GM23248 (cell line): ENCODE results near the gene FOXL2. TPM values are rescaled to one million over a fixed set of nuclear protein-coding genes. Genes with fewer than 3 reads are reported as not detected.

Experiments
- DNase-seq: peaks from one replicate; pipeline ENCODE4 v3.0.0-alpha.2; 2015
- H2AFZ ChIP-seq: fragments of 200-600 bp; sonication (generic); 2 replicates; pipeline ENCODE4 v1.6.1; 2016; ENCODE audit warnings: antibody characterized with exemption
- H3F3A ChIP-seq: fragments of 200-600 bp; sonication (generic); 2 replicates; pipeline ENCODE4 v1.6.1; 2016; ENCODE audit warnings: mild to moderate bottlenecking, antibody characterized with exemption, mixed run types; ENCODE audit not compliant: insufficient read depth
- H3K27ac ChIP-seq: fragments of 200-600 bp; sonication (generic); 2 replicates; pipeline ENCODE4 v1.5.1; 2016; ENCODE audit warnings: mild to moderate bottlenecking
- H3K27me3 ChIP-seq: fragments of 200-600 bp; sonication (generic); replicated peaks from 2 replicates; pipeline ENCODE4 v1.6.1; 2016; ENCODE audit warnings: mild to moderate bottlenecking; ENCODE audit not compliant: insufficient read depth
- H3K36me3 ChIP-seq: fragments of 200-600 bp; sonication (generic); 2 replicates; pipeline ENCODE4 v1.6.1; 2016; ENCODE audit warnings: low read depth, mild to moderate bottlenecking
- H3K4me1 ChIP-seq: fragments of 200-600 bp; sonication (generic); 2 replicates; pipeline ENCODE4 v1.6.1; 2016; ENCODE audit warnings: mild to moderate bottlenecking; ENCODE audit not compliant: insufficient read depth
- H3K4me2 ChIP-seq: fragments of 200-600 bp; sonication (generic); one replicate; pipeline ENCODE4 v1.6.1; 2016; ENCODE audit warnings: mild to moderate bottlenecking; ENCODE audit not compliant: unreplicated experiment
- H3K4me3 ChIP-seq: fragments of 200-600 bp; sonication (generic); 2 replicates; pipeline ENCODE4 v1.5.1; 2016; ENCODE audit warnings: mild to moderate bottlenecking
- H3K79me2 ChIP-seq: fragments of 200-600 bp; sonication (generic); 2 replicates; pipeline ENCODE4 v1.6.1; 2016; ENCODE audit warnings: mild to moderate bottlenecking; ENCODE audit not compliant: insufficient read depth
- H3K9ac ChIP-seq: fragments of 200-600 bp; sonication (generic); 2 replicates; pipeline ENCODE4 v1.6.1; 2016; ENCODE audit warnings: mild to moderate bottlenecking
- H3K9me2 ChIP-seq: fragments of 200-600 bp; sonication (generic); 2 replicates; pipeline ENCODE4 v1.6.1; 2016; ENCODE audit warnings: mixed run types, mild to moderate bottlenecking, moderate library complexity; ENCODE audit not compliant: insufficient read depth
- H3K9me3 ChIP-seq: fragments of 200-600 bp; sonication (generic); one replicate; pipeline ENCODE4 v1.6.1; 2017; ENCODE audit warnings: low read depth
- H4K20me1 ChIP-seq: fragments of 200-600 bp; sonication (generic); 2 replicates; pipeline ENCODE4 v1.6.0; 2016; ENCODE audit not compliant: insufficient read depth
- EZH2 ChIP-seq: fragments of 200-600 bp; sonication (generic); IDR thresholded peaks from 2 replicates; pipeline ENCODE4 v1.6.1; 2018; ENCODE audit warnings: antibody characterized with exemption, mild to moderate bottlenecking; ENCODE audit not compliant: insufficient read depth, poor library complexity, severe bottlenecking
- EZH2phosphoT487 ChIP-seq: fragments of 200-600 bp; sonication (generic); IDR thresholded peaks from 2 replicates; pipeline ENCODE4 v1.6.1; 2018; ENCODE audit warnings: antibody characterized with exemption, moderate library complexity, mild to moderate bottlenecking, low read depth; ENCODE audit not compliant: insufficient read depth
- WGBS, 2 experiments: methylation state at CpG; one replicate each; pipeline ENCODE4 v1.1.6; 2015 to 2017; ENCODE audit warnings: low lambda C conversion rate in 2 of 2, low coverage in 1 of 2; ENCODE audit errors: missing lambda C conversion rate in 2 of 2; 5-methylcytosine and 5-hydroxymethylcytosine counted together
- in situ Hi-C: fragments of 300-500 bp; cut with MboI; formaldehyde crosslinking; loops from 2 replicates; pipeline ENCODE4 v1.15.0; 2020
- polyA plus RNA-seq: library from polyadenylated mRNA; unstranded; fragments of >200 nt; fragmentation: Nextera tagmentation; extraction: Ambion mirVana; gene quantifications from 2 replicates; pipeline ENCODE4 v1.2.1, GENCODE V29; 2016
- total RNA-seq: library from RNA; depleted of rRNA; stranded (reverse); fragments of >200 nt; shearing (Covaris generic); gene quantifications from 2 replicates; pipeline ENCODE4 v1.2.3, GENCODE V29; 2014

Gene FOXL2
- total and polyA plus RNA-seq, 2 experiments from 2014 or later: 0.71 to 3.6 TPM

- H3F3A ChIP-seq: no peaks in the 10 kb centered on the region
- peak overlapping the region; percentile 100 for H3K4me2 ChIP-seq
- H3K9me3 ChIP-seq: no peaks in the 10 kb centered on the region
- H4K20me1 ChIP-seq: no peaks in the 10 kb centered on the region
- H3K4me1 ChIP-seq: 0 out of 2 replicates have a peak, but pooled peaks cover 8% of the 10 kb centered on the region
- no peak overlapping the region for H3K27ac ChIP-seq
- H3K36me3 ChIP-seq: no peaks in the 10 kb centered on the region
- no peak overlapping the region for H3K9ac ChIP-seq
- DNase-seq: peak; percentile 37
- 15 to 18% methylated on average over 44 to 45 of the region's 45 CpGs for WGBS, 2 experiments
- TF ChIP-seq EZH2phosphoT487 (0 out of 2 replicates have a peak, but pooled peaks have one; percentile 15), EZH2 (peak; percentile 14)
- peak overlapping the region; percentile 72 for H2AFZ ChIP-seq
- peaks cover 35% of the 10 kb centered on the region for H3K27me3 ChIP-seq
- peak overlapping the region; percentile 71 for H3K4me3 ChIP-seq
- no peaks in the 10 kb centered on the region for H3K79me2 ChIP-seq
- H3K9me2 ChIP-seq: no peaks in the 10 kb centered on the region
- in situ Hi-C loops: loop anchor here (10.0 kb wide), 1 partner anchor 398 kb away; no protein-coding TSS in a partner anchor
Observed at GRCh38 chr3:138936741-138937689, 9.9 kb downstream of the FOXL2 start.

DNA sequence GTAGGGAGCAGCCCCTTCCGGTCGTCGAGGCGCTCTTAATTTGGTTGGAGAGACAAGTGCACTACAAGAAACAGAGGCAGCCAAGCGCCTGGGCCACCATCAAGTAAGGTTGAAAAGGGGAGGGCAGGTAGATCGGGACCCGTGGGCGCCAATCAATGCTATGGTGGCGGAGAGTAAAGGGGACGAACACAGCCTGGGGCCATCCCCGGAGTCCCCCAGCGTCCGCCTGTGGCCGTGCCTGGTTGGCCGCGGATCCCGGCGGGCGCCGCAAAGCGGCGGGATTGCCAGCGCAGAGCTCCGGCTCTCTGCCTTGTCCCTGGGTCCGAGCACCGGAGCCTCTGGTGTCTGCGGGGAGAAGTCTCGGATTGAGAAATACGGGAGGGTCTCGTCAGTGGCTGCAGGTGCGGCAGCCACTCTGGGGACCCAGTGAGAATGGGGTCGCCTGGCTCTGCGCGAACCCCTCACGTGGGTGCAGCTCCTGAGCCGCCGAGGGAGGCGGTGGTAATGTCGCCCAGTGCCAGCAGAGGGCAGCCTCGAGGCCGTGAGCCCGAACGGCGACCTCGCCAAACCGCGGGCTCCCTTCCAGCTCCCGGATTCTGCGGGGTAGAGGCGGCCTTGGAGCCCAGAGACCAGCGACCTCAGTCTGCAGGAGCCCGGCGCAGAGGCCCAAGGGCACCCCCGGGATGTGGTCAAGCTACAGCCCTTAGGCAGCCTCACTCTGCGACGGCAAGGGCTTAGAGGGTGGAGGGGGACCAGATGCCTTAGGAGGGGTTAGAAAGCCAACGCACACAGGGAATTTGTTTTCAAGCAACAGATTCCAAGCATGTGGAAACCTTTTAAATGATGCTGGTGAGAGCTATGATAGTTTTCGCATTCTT is 10.8 kb downstream of the FOXL2 start:
- 17 to 19% methylated on average over 58 of the region's 58 CpGs for WGBS, 2 experiments
- Histone ChIP-seq H3K4me2 (peak overlapping the region; percentile 100), H3K27me3 (peaks cover 35% of the 10 kb centered on the region)

DNA sequence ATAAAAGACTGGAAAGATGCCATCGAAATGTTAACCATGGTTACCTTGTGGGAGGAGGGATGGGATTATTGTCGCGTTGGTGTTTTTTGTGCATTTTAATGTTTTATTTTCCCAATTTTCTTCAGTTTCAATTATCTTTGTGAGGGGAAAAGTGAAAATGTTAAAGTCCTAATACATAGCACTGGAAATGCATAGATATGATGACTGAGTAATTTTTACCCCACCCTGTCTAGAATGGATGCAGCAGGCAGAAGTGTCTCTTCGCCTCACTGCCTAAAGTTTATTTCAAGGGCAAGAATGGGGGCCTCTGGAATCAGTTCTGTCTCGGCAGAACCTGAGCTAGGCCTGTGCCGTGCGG is 11.5 kb downstream of the FOXL2 start:
- 0 out of 2 replicates have a peak, but pooled peaks cover 8% of the 10 kb centered on the region for H3K4me1 ChIP-seq
- no peaks in the 10 kb centered on the region for H3K9me3 ChIP-seq
- no peak for TF ChIP-seq EZH2phosphoT487
- no peak for TF ChIP-seq EZH2
- no peaks in the 10 kb centered on the region for H3K9me2 ChIP-seq
- H4K20me1 ChIP-seq: no peaks in the 10 kb centered on the region
- H3K27me3 ChIP-seq: peaks cover 35% of the 10 kb centered on the region
- H3K4me2 ChIP-seq: no peak overlapping the region
- H3K9ac ChIP-seq: no peak overlapping the region
- H3K4me3 ChIP-seq: no peak overlapping the region
- H3K27ac ChIP-seq: no peak overlapping the region
- WGBS, 2 experiments: 88 to 91% methylated on average over 7 of the region's 7 CpGs
- DNase-seq: no peak
- no peaks in the 10 kb centered on the region for H3K36me3 ChIP-seq
- no peak overlapping the region for H2AFZ ChIP-seq
- in situ Hi-C loops: loop anchor here (10.0 kb wide), 1 partner anchor 399 kb away; no protein-coding TSS in a partner anchor
- no peaks in the 10 kb centered on the region for H3F3A ChIP-seq
- H3K79me2 ChIP-seq: no peaks in the 10 kb centered on the region

More for the DNA sequence above, 10.8 kb downstream of the FOXL2 start:
- no peaks in the 10 kb centered on the region for H4K20me1 ChIP-seq
- H3K4me3 ChIP-seq: peak overlapping the region; percentile 71
- H2AFZ ChIP-seq: peak overlapping the region; percentile 72
- DNase-seq: peak; percentile 76
- no peaks in the 10 kb centered on the region for H3K9me3 ChIP-seq
- H3K79me2 ChIP-seq: no peaks in the 10 kb centered on the region
- in situ Hi-C loops: loop anchor here (10.0 kb wide), 1 partner anchor 399 kb away; no protein-coding TSS in a partner anchor
- H3K36me3 ChIP-seq: no peaks in the 10 kb centered on the region
- no peak overlapping the region for H3K27ac ChIP-seq
- H3F3A ChIP-seq: no peaks in the 10 kb centered on the region
- TF ChIP-seq EZH2 (no peak), EZH2phosphoT487 (no peak)
- H3K9me2 ChIP-seq: no peaks in the 10 kb centered on the region
- H3K9ac ChIP-seq: no peak overlapping the region
- 0 out of 2 replicates have a peak, but pooled peaks cover 8% of the 10 kb centered on the region for H3K4me1 ChIP-seq
